Uterus (tissue), 2 donors: ENCODE results near the gene HS3ST2.

Experiments used
- CTCF ChIP-seq, 4 experiments: fragments of 200-600 bp in 2 of 4; fragments of 450-650 bp in 2 of 4; sonication (generic) in 2 of 4; IDR thresholded peaks; one replicate each; pipeline ENCODE4 v1.5.1; 2016 to 2019; ENCODE audit warnings: antibody characterized with exemption in 4 of 4, mild to moderate bottlenecking in 2 of 4, moderate library complexity in 1 of 4
- POLR2A ChIP-seq, 2 donors: fragments of 450-650 bp; IDR thresholded peaks; one replicate each; pipeline ENCODE4 v1.6.1; 2016; ENCODE audit warnings: antibody characterized with exemption in 2 of 2, mild to moderate bottlenecking in 1 of 2, moderate library complexity in 1 of 2

GRCh38 chr16:22924492-22924891 lies 110.5 kb downstream of the HS3ST2 start:
- TF ChIP-seq CTCF (IDR thresholded peaks at IDR 0.05): no peak
- TF ChIP-seq POLR2A (IDR thresholded peaks at IDR 0.05): no peak
